Uterine smooth muscle cell (primary cell): Measurements from ENCODE around the gene SGIP1. TPM values are rescaled to one million over a fixed set of nuclear protein-coding genes. Genes with fewer than 3 reads are reported as not detected.

Source experiments
- total RNA-seq: library from RNA; depleted of rRNA; stranded (reverse); fragments of >200 nt; gene quantifications from 2 replicates; pipeline ENCODE4 v1.2.3, GENCODE V29; 2014

The SGIP1 gene
- 26.7 and 48.0 TPM in 2 replicates for total RNA-seq

GRCh38 chr1:66533804-66534740 lies at the start of gene SGIP1:
TSS of gene SGIP1 (plus strand) at chr1:66534153. CDS start at chr1:66534359, 206 bp downstream.

DNA sequence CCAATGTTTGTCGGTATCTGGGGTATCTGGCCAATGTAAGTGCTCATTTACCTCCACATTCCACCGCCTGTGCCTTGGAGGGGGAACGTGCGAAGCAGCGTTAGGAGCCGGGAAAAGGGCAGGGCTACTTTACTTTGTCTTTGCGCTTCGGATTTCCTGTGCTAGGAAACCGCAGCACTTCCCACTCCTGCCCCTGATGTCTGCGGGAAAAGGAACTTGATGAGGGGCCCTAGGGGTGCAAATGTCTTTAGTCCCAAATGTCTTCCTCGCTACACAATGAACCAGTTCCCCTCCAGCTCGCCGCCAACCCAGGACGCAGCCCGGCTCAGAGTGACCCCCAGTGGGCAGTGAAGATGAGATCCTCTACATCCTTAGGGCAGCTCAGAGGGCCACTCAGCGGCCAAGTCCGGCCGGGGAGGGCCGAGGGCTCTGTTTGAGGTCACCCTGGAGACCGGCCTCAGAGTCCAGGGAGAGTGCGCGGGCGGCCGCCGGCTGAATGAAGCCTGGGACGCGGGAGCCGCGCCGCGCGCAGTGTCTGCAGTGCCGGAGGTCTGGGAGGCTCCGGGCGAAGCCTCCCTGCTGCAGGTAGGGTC lies 218.1 kb downstream of the SGIP1 start, which contains the start of gene DYNLT5:
Gene DYNLT5, plus strand, starts transcription at position 460 of the 593 bp plus-strand sequence. CDS start 2,200 bp downstream, outside the sequence.

Other genes starting within 250 kb of the SGIP1 start
- gene DYNLT5, start 218.3 kb downstream of the SGIP1 start, total RNA-seq, result 1.5 and 2.7 TPM in 2 replicates